ENCODE measurements around the gene CLPTM1.

- TF ChIP-seq CTCF (IDR thresholded peaks at IDR 0.05) (no peak), POLR2A (IDR thresholded peaks at IDR 0.05) (no peak), POLR2AphosphoS5 (IDR thresholded peaks at IDR 0.05) (no peak)
Observed at GRCh38 chr19:44993526-44993925, 38.3 kb downstream of the CLPTM1 start.

Data from breast epithelium (tissue), 3 donors.